Measurements from ENCODE around the gene CEBPE. TPM values are rescaled to one million over a fixed set of nuclear protein-coding genes. Genes with fewer than 3 reads are reported as not detected.

The CEBPE gene
- total RNA-seq, 1 donor from 2014 or later: not detected

DNA sequence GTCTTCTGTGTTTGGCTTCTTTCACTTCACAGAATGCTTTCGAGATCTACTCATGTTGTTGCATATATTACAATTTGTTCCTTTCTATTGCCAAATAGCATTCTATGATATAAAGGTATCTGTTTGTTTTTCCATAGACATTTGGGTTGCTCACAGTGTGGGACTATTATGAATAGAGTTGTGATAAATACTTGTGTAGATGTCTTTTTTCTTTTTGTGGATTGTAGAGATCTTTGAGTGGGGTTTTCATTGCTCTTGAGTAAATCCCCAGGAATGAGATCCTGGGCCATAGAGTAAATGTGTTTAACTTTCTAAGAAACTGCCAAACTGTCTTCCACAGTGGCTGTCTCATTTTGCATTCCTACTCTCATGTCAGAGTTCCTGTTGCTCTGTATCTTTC is 24.9 kb upstream of the CEBPE start:
- H3K36me3 Mint-ChIP-seq (ENCODE audit: low read depth, unreplicated experiment): peaks cover 2% of the 10 kb centered on the region
- no peak overlapping the region for H3K4me3 Mint-ChIP-seq (ENCODE audit: unreplicated experiment)
- peak overlapping the region; percentile 34 for H3K27ac Mint-ChIP-seq (ENCODE audit: unreplicated experiment)

DNA sequence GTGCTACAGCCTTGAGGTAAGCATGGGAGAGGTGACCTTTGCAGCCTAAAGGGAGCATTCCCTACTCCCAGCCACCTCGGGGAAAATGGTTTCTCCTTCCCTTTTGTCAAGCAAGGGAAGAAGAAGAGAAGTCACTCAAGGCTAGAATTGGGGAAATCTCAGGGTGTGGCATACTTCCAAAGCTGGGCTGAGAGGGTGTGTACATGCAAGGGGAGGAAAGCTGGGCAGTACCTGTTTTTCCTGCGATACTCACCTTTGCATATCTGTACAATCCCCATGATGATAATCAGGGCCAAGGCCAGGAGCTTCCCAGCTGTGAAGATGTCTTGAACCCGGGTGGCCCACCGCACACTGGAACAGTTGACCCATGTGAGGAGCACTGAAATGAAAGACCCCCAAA is 23.8 kb upstream of the CEBPE start:
- Histone ChIP-seq H3K4me1 (ENCODE audit: insufficient read depth, low read length) (no peaks in the 10 kb centered on the region), H3K4me2 (ENCODE audit: low read length) (no peak overlapping the region), H3K9ac (ENCODE audit: low read length) (no peak overlapping the region), H4K20me1 (ENCODE audit: insufficient read depth, low read length) (no peaks in the 10 kb centered on the region), H3K36me3 (ENCODE audit: insufficient read depth, low read length) (no peaks in the 10 kb centered on the region), H2AFZ (ENCODE audit: low read depth, low read length) (no peak overlapping the region), H3K9me3 (ENCODE audit: insufficient read depth, low read depth, low read length) (no peaks in the 10 kb centered on the region), H3K27me3 (ENCODE audit: insufficient read depth, low read length) (peaks cover 6% of the 10 kb centered on the region), H3K79me2 (ENCODE audit: insufficient read depth, low read length) (no peaks in the 10 kb centered on the region), H3K27ac (ENCODE audit: low read depth, low read length) (no peak overlapping the region), H3K4me3 (ENCODE audit: insufficient read depth, low read depth, low read length) (no peak overlapping the region)
- H3K27me3 Mint-ChIP-seq (ENCODE audit: low read depth, unreplicated experiment): peaks cover 22% of the 10 kb centered on the region
- no peak overlapping the region for H3K4me3 Mint-ChIP-seq (ENCODE audit: unreplicated experiment)
- H3K27ac Mint-ChIP-seq (ENCODE audit: unreplicated experiment): no peak overlapping the region
- peaks cover under 1% of the 10 kb centered on the region for H3K36me3 Mint-ChIP-seq (ENCODE audit: low read depth, unreplicated experiment)
- DNase-seq (ENCODE audit: low read depth): no peak
- FAIRE-seq: no peak
- H3K4me1 Mint-ChIP-seq (ENCODE audit: low read depth, unreplicated experiment): peaks cover 11% of the 10 kb centered on the region
- TF ChIP-seq, protein P1, sequence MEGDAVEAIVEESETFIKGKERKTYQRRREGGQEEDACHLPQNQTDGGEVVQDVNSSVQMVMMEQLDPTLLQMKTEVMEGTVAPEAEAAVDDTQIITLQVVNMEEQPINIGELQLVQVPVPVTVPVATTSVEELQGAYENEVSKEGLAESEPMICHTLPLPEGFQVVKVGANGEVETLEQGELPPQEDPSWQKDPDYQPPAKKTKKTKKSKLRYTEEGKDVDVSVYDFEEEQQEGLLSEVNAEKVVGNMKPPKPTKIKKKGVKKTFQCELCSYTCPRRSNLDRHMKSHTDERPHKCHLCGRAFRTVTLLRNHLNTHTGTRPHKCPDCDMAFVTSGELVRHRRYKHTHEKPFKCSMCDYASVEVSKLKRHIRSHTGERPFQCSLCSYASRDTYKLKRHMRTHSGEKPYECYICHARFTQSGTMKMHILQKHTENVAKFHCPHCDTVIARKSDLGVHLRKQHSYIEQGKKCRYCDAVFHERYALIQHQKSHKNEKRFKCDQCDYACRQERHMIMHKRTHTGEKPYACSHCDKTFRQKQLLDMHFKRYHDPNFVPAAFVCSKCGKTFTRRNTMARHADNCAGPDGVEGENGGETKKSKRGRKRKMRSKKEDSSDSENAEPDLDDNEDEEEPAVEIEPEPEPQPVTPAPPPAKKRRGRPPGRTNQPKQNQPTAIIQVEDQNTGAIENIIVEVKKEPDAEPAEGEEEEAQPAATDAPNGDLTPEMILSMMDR (IDR thresholded peaks at IDR 0.05; ENCODE audit: insufficient read depth, low read depth, low read length): no peak
- TF ChIP-seq EZH2 (IDR thresholded peaks at IDR 0.05; ENCODE audit: insufficient read depth, low read length): no peak
- peaks cover 4% of the 10 kb centered on the region for H3K9me3 Mint-ChIP-seq (ENCODE audit: unreplicated experiment)

More for the DNA sequence above, 24.9 kb upstream of the CEBPE start:
- Histone ChIP-seq H3K4me2 (ENCODE audit: low read length) (no peak overlapping the region), H3K79me2 (ENCODE audit: insufficient read depth, low read length) (no peaks in the 10 kb centered on the region), H3K9ac (ENCODE audit: low read length) (no peak overlapping the region), H3K27me3 (ENCODE audit: insufficient read depth, low read length) (peaks cover 6% of the 10 kb centered on the region), H2AFZ (ENCODE audit: low read depth, low read length) (no peak overlapping the region), H3K36me3 (ENCODE audit: insufficient read depth, low read length) (no peaks in the 10 kb centered on the region), H3K4me1 (ENCODE audit: insufficient read depth, low read length) (no peaks in the 10 kb centered on the region), H3K9me3 (ENCODE audit: insufficient read depth, low read depth, low read length) (no peaks in the 10 kb centered on the region), H3K27ac (ENCODE audit: low read depth, low read length) (no peak overlapping the region), H3K4me3 (ENCODE audit: insufficient read depth, low read depth, low read length) (no peak overlapping the region), H4K20me1 (ENCODE audit: insufficient read depth, low read length) (no peaks in the 10 kb centered on the region)
- Mint-ChIP-seq H3K4me1 (ENCODE audit: low read depth, unreplicated experiment) (peaks cover 11% of the 10 kb centered on the region), H3K27me3 (ENCODE audit: low read depth, unreplicated experiment) (peaks cover 12% of the 10 kb centered on the region), H3K9me3 (ENCODE audit: unreplicated experiment) (peaks cover 10% of the 10 kb centered on the region)
- FAIRE-seq: no peak
- DNase-seq (ENCODE audit: low read depth): no peak
- no peak for TF ChIP-seq EZH2 (IDR thresholded peaks at IDR 0.05; ENCODE audit: insufficient read depth, low read length)
- TF ChIP-seq, protein P1 (IDR thresholded peaks at IDR 0.05; ENCODE audit: insufficient read depth, low read depth, low read length): no peak

GRCh38 chr14:23141706-23142444 is 22.8 kb upstream of the CEBPE start:
- Mint-ChIP-seq H3K36me3 (ENCODE audit: low read depth, unreplicated experiment) (no peaks in the 10 kb centered on the region), H3K4me3 (ENCODE audit: unreplicated experiment) (no peak overlapping the region), H3K4me1 (ENCODE audit: low read depth, unreplicated experiment) (peaks cover 10% of the 10 kb centered on the region), H3K27me3 (ENCODE audit: low read depth, unreplicated experiment) (peaks cover 28% of the 10 kb centered on the region), H3K27ac (ENCODE audit: unreplicated experiment) (no peak overlapping the region), H3K9me3 (ENCODE audit: unreplicated experiment) (no peaks in the 10 kb centered on the region)
- Histone ChIP-seq H3K27ac (ENCODE audit: low read depth, low read length) (no peak overlapping the region), H2AFZ (ENCODE audit: low read depth, low read length) (no peak overlapping the region), H3K4me2 (ENCODE audit: low read length) (no peak overlapping the region), H3K79me2 (ENCODE audit: insufficient read depth, low read length) (no peaks in the 10 kb centered on the region), H4K20me1 (ENCODE audit: insufficient read depth, low read length) (no peaks in the 10 kb centered on the region), H3K4me3 (ENCODE audit: insufficient read depth, low read depth, low read length) (no peak overlapping the region), H3K27me3 (ENCODE audit: insufficient read depth, low read length) (peaks cover 6% of the 10 kb centered on the region), H3K36me3 (ENCODE audit: insufficient read depth, low read length) (no peaks in the 10 kb centered on the region), H3K9me3 (ENCODE audit: insufficient read depth, low read depth, low read length) (no peaks in the 10 kb centered on the region), H3K4me1 (ENCODE audit: insufficient read depth, low read length) (no peaks in the 10 kb centered on the region), H3K9ac (ENCODE audit: low read length) (no peak overlapping the region)
- no peak for FAIRE-seq
- no peak for TF ChIP-seq EZH2 (IDR thresholded peaks at IDR 0.05; ENCODE audit: insufficient read depth, low read length)
- TF ChIP-seq, protein P1 (IDR thresholded peaks at IDR 0.05; ENCODE audit: insufficient read depth, low read depth, low read length): no peak
- DNase-seq (ENCODE audit: low read depth): peak; percentile 56

Measured in astrocyte (in vitro differentiated cells and primary cell).